A673 (cell line): ENCODE data around the gene ZSCAN12. TPM values are rescaled to one million over a fixed set of nuclear protein-coding genes. Genes with fewer than 3 reads are reported as not detected.

Experiments used
- BruUV-seq: library from RNA; stranded (reverse); fragments of 400-500 nt; replicated peaks from 2 replicates; lab custom pipeline; 2021; lab: Mats Ljungman, UMichigan
- CTCF ChIA-PET: fragments of 300-600 bp; sonication (Branson Sonifier 250); formaldehyde crosslinking; loops from one replicate; lab custom pipeline; 2022; ENCODE audit warnings: antibody characterized with exemption; lab: Charles Lee
- POLR2A ChIA-PET: fragments of 300-600 bp; sonication (Branson Sonifier 250); formaldehyde crosslinking; loops from one replicate; lab custom pipeline; 2022; ENCODE audit warnings: antibody characterized with exemption; ENCODE audit not compliant: low non-redundant PET; lab: Charles Lee
- DNase-seq: peaks from one replicate; pipeline ENCODE4 v3.0.0-alpha.2; 2015; ENCODE audit warnings: low spot score
- H3K27ac ChIP-seq: fragments of 200-600 bp; sonication (generic); 2 replicates; pipeline ENCODE4 v1.5.1; 2016; ENCODE audit warnings: mixed run types, low read depth, mild to moderate bottlenecking, mixed read lengths, antibody characterized with exemption, low read length; ENCODE audit not compliant: poor library complexity, severe bottlenecking
- H3K27me3 ChIP-seq: fragments of 200-600 bp; sonication (generic); replicated peaks from 2 replicates; pipeline ENCODE4 v1.6.1; 2017; ENCODE audit warnings: mixed run types, low read depth, mild to moderate bottlenecking, mixed read lengths, antibody characterized with exemption, low read length; ENCODE audit not compliant: insufficient read depth, poor library complexity
- H3K36me3 ChIP-seq: fragments of 200-600 bp; sonication (generic); 2 replicates; pipeline ENCODE4 v1.6.1; 2016; ENCODE audit warnings: mixed run types, mild to moderate bottlenecking, mixed read lengths, antibody characterized with exemption, low read length; ENCODE audit not compliant: insufficient read depth, poor library complexity, severe bottlenecking
- H3K4me1 ChIP-seq: fragments of 200-600 bp; sonication (generic); 2 replicates; pipeline ENCODE4 v1.6.1; 2017; ENCODE audit warnings: mixed run types, mild to moderate bottlenecking, mixed read lengths, antibody characterized with exemption, low read length; ENCODE audit not compliant: insufficient read depth, poor library complexity, severe bottlenecking
- H3K4me3 ChIP-seq: fragments of 200-600 bp; sonication (generic); 2 replicates; pipeline ENCODE4 v1.5.1; 2016; ENCODE audit warnings: low read depth, mixed run types, mild to moderate bottlenecking, mixed read lengths, low read length; ENCODE audit not compliant: poor library complexity, severe bottlenecking
- H3K9me3 ChIP-seq: fragments of 200-600 bp; sonication (generic); 2 replicates; pipeline ENCODE4 v1.6.1; 2016; ENCODE audit warnings: mixed run types, low read depth, mild to moderate bottlenecking, mixed read lengths, antibody characterized with exemption, low read length; ENCODE audit not compliant: poor library complexity, severe bottlenecking
- EZH2 ChIP-seq: fragments of 200-600 bp; sonication (generic); IDR thresholded peaks from 2 replicates; pipeline ENCODE4 v1.6.1; 2017; ENCODE audit warnings: borderline replicate concordance, low read depth, mild to moderate bottlenecking, mixed read lengths, antibody characterized with exemption, low read length; ENCODE audit not compliant: poor library complexity, severe bottlenecking
- intact Hi-C: fragments of 100-400 bp; cut with micrococcal nuclease; formaldehyde crosslinking; loops from one replicate; pipeline ENCODE4 v1.10.0; 2022; ENCODE audit not compliant: unreplicated experiment
- total RNA-seq: library from RNA; stranded (reverse); gene quantifications from 2 replicates; pipeline ENCODE4 v1.2.3, GENCODE V29; 2021
- TF ChIP-seq, protein P1 (sequence below): fragments of 300-800, 200-600 bp; sonication (generic); conservative IDR thresholded peaks from 2 replicates; pipeline ENCODE4 v1.5.1; 2017; ENCODE audit warnings: low read depth, mild to moderate bottlenecking, antibody characterized with exemption, low read length, moderate library complexity, mixed read lengths

Gene ZSCAN12
- total RNA-seq, 1 experiment from 2014 or later, result 13.1 TPM

DNA sequence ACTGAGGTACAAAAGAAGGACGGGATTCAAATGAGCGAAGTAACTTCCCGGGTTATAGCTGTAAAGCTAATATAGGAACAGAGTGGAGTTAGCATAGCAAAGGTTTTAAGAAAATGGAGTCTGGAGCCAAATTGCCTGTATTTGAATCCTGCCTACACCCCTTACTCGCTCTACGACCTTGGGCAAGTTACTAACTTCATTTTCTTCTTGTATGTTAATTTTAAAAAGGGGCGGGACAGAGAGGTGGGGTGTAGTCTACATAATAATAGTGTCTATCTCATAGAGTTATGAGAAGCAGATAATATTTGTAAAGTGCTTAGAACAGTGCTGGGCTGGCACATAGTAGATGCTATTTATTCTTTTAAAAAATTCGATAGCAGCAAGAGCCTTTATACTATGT is 43.0 kb upstream of the ZSCAN12 start:
- intact Hi-C loops, result loop anchor here (5.0 kb wide), 1 partner anchor 45 kb away; the partner anchor contains the start of gene ZSCAN12
- POLR2A ChIA-PET, result interaction anchor here (0.6 to 0.9 kb wide), 3 partner anchors 358 to 571 kb away, joined by 3 to 4 read pairs (median 3); a partner anchor contains a TSS
- CTCF ChIA-PET, result no interaction called here

DNA sequence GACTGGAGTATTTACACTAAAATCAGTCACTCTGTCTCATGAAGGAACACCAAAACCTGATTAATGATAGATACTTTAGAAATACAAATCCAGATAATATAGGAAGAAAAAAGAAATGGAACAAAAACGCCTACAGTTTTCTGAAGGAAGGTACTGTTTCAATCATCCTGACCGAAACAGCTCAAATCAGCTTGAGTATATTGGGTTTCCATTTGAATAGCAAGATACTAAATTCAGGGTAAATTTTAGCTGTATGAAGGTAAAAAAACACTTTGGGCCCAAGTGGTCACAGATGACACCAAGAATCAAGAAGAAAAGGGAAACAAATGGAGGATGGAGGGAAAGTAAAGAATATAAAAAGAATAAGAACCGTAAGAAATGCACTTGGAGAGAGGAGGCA is 36.9 kb upstream of the ZSCAN12 start:
- POLR2A ChIA-PET, result no interaction called here
- no peak for DNase-seq
- intact Hi-C loops, result no loop called here
- Histone ChIP-seq H3K4me3 (no peak overlapping the region), H3K9me3 (no peaks in the 10 kb centered on the region), H3K27ac (no peak overlapping the region), H3K4me1 (no peaks in the 10 kb centered on the region), H3K27me3 (no peaks in the 10 kb centered on the region), H3K36me3 (peaks cover 14% of the 10 kb centered on the region)
- BruUV-seq, result no TSS peak
- TF ChIP-seq, protein P1, sequence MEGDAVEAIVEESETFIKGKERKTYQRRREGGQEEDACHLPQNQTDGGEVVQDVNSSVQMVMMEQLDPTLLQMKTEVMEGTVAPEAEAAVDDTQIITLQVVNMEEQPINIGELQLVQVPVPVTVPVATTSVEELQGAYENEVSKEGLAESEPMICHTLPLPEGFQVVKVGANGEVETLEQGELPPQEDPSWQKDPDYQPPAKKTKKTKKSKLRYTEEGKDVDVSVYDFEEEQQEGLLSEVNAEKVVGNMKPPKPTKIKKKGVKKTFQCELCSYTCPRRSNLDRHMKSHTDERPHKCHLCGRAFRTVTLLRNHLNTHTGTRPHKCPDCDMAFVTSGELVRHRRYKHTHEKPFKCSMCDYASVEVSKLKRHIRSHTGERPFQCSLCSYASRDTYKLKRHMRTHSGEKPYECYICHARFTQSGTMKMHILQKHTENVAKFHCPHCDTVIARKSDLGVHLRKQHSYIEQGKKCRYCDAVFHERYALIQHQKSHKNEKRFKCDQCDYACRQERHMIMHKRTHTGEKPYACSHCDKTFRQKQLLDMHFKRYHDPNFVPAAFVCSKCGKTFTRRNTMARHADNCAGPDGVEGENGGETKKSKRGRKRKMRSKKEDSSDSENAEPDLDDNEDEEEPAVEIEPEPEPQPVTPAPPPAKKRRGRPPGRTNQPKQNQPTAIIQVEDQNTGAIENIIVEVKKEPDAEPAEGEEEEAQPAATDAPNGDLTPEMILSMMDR, result no peak
- no peak for TF ChIP-seq EZH2
- CTCF ChIA-PET, result no interaction called here

More for the DNA sequence above, 43.0 kb upstream of the ZSCAN12 start:
- H3K36me3 ChIP-seq, result no peaks in the 10 kb centered on the region
- TF ChIP-seq, protein P1, result no peak
- H3K27me3 ChIP-seq, result no peaks in the 10 kb centered on the region
- H3K4me3 ChIP-seq, result peak overlapping the region; percentile 84
- H3K27ac ChIP-seq, result peak overlapping the region; percentile 73
- no peak for DNase-seq
- peaks cover 6% of the 10 kb centered on the region for H3K4me1 ChIP-seq
- BruUV-seq, result no TSS peak
- H3K9me3 ChIP-seq, result no peaks in the 10 kb centered on the region

DNA sequence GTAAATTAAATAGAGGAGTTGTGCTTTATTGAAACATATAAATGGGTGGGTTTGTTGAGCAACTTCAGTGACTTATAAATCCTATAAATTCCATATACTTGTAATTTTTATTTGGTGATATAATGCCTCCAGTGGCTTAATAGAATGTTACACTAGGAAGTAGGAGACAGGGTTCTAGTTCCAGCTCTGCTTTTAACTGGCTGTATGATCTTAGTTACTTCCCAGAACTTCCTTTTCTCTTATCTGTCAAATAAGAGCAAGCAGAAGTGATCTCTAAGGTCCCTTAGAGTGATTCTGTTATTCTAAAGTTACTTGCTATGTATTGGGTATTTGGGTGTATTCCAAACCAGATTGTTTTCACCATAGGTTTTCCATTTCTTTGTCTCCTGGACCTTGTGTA is 33.6 kb upstream of the ZSCAN12 start:
- H3K27ac ChIP-seq, result no peak overlapping the region
- CTCF ChIA-PET, result no interaction called here
- POLR2A ChIA-PET, result no interaction called here

More for the DNA sequence above, 33.6 kb upstream of the ZSCAN12 start:
- H3K27me3 ChIP-seq, result no peaks in the 10 kb centered on the region
- H3K36me3 ChIP-seq, result peaks cover 14% of the 10 kb centered on the region
- H3K9me3 ChIP-seq, result no peaks in the 10 kb centered on the region
- no peak for TF ChIP-seq EZH2
- TF ChIP-seq, protein P1, result no peak
- BruUV-seq, result no TSS peak
- H3K4me3 ChIP-seq, result no peak overlapping the region
- intact Hi-C loops, result no loop called here
- H3K4me1 ChIP-seq, result no peaks in the 10 kb centered on the region
- DNase-seq, result no peak
